Astrocyte (in vitro differentiated cells and primary cell): ENCODE results near the gene PTPRD.

ENCODE experiments used
- CTCF ChIP-seq: IDR thresholded peaks from 2 replicates; pipeline ENCODE4 v1.5.1; 2011; ENCODE audit warnings: low read depth, mild to moderate bottlenecking, inconsistent platforms, low read length, moderate library complexity; ENCODE audit not compliant: insufficient read depth
- EZH2 ChIP-seq: IDR thresholded peaks from 2 replicates; pipeline ENCODE4 v1.6.1; 2012; ENCODE audit warnings: mild to moderate bottlenecking, low read length, inconsistent platforms; ENCODE audit not compliant: insufficient read depth

- TF ChIP-seq CTCF, result no peak
- no peak for TF ChIP-seq EZH2
Observed at GRCh38 chr9:8784838-8785237, 1828.0 kb downstream of the PTPRD start.
